ENCODE data around the gene ENTHD1. TPM values are rescaled to one million over a fixed set of nuclear protein-coding genes. Genes with fewer than 3 reads are reported as not detected.

ENTHD1 gene
- total and polyA plus RNA-seq, 10 of the 15 experiments (the other 5 are each of a cell fraction or from before 2014, with no cell fraction given), result 0.09 to 0.52 (median 0.21) TPM; not detected in 1

- POLR2A ChIA-PET, result interaction anchor here (0.5 to 1.8 kb wide), 4 partner anchors 10 to 151 kb away, joined by 3 to 9 read pairs (median 6); no protein-coding TSS in a partner anchor
- in situ Hi-C loops (cut with MboI) (no loop called here), intact Hi-C loops (cut with micrococcal nuclease; ENCODE audit: unreplicated experiment) (no loop called here)
- H3K4me2 ChIP-seq (ENCODE audit: control insufficient read depth, insufficient read depth), result no peak overlapping the region
- H4K20me1 ChIP-seq (ENCODE audit: control insufficient read depth, insufficient read depth), result no peaks in the 10 kb centered on the region
- no peaks in the 10 kb centered on the region for H3K36me3 ChIP-seq (ENCODE audit: control insufficient read depth in 2 of 2, insufficient read depth in 2 of 2, low read length in 1 of 2)
- no peaks in the 10 kb centered on the region for H3K27me3 ChIP-seq (replicated peaks in 1 of 2; ENCODE audit: control insufficient read depth in 2 of 2, insufficient read depth in 2 of 2, low read length in 1 of 2)
- CTCF ChIA-PET, result interaction anchor here (1.1 to 2.0 kb wide), 4 partner anchors 16 to 259 kb away, joined by 3 to 9 read pairs (median 4); no protein-coding TSS in a partner anchor
- no peak for ATAC-seq
- no peak for FAIRE-seq
- H3K4me3 ChIP-seq, result no peak overlapping the region
- WGBS (ENCODE audit: insufficient coverage, insufficient replicate concordance, low lambda C conversion rate, missing lambda C conversion rate), result 24% methylated on average over 2 of the region's 2 CpGs
- H3K4me1 ChIP-seq (ENCODE audit: control insufficient read depth, insufficient read depth, low read length), result no peaks in the 10 kb centered on the region
- no peak overlapping the region for H3K9ac ChIP-seq (ENCODE audit: control insufficient read depth, insufficient read depth, low read length)
- H3K9me3 ChIP-seq (replicated peaks; ENCODE audit: control insufficient read depth, insufficient read depth, low read length), result no peaks in the 10 kb centered on the region
- H2AFZ ChIP-seq (ENCODE audit: control insufficient read depth, low read depth, low read length), result no peak overlapping the region
- BruUV-seq (replicated peaks), result no TSS peak
- peak; percentile 31; the same call in 1 of the 2 replicates for TF ChIP-seq JUNB (IDR thresholded peaks at IDR 0.05)
- no peak for TF ChIP-seq BCL11A (IDR thresholded peaks at IDR 0.05; ENCODE audit: low read depth, low read length)
- no peak for TF ChIP-seq NFXL1 (IDR thresholded peaks at IDR 0.05; ENCODE audit: borderline replicate concordance)
- 0 out of 4 replicates have a peak, but pooled peaks of 1 of the 2 experiments have one; percentile 29 for TF ChIP-seq CEBPB (IDR thresholded peaks at IDR 0.05; ENCODE audit: borderline replicate concordance in 1 of 2, low read depth in 2 of 2, low read length in 2 of 2)
- no peak for TF ChIP-seq RELB (IDR thresholded peaks at IDR 0.05; ENCODE audit: low read depth)
- TF ChIP-seq, protein P1, sequence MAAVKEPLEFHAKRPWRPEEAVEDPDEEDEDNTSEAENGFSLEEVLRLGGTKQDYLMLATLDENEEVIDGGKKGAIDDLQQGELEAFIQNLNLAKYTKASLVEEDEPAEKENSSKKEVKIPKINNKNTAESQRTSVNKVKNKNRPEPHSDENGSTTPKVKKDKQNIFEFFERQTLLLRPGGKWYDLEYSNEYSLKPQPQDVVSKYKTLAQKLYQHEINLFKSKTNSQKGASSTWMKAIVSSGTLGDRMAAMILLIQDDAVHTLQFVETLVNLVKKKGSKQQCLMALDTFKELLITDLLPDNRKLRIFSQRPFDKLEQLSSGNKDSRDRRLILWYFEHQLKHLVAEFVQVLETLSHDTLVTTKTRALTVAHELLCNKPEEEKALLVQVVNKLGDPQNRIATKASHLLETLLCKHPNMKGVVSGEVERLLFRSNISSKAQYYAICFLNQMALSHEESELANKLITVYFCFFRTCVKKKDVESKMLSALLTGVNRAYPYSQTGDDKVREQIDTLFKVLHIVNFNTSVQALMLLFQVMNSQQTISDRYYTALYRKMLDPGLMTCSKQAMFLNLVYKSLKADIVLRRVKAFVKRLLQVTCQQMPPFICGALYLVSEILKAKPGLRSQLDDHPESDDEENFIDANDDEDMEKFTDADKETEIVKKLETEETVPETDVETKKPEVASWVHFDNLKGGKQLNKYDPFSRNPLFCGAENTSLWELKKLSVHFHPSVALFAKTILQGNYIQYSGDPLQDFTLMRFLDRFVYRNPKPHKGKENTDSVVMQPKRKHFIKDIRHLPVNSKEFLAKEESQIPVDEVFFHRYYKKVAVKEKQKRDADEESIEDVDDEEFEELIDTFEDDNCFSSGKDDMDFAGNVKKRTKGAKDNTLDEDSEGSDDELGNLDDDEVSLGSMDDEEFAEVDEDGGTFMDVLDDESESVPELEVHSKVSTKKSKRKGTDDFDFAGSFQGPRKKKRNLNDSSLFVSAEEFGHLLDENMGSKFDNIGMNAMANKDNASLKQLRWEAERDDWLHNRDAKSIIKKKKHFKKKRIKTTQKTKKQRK (IDR thresholded peaks at IDR 0.05; ENCODE audit: low read depth, low read length), result no peak
- RAD21 ChIA-PET (ENCODE audit: unreplicated experiment), result interaction anchor here (0.7 to 1.4 kb wide), 6 partner anchors 11 to 605 kb away, joined by 3 to 5 read pairs (median 4); partner anchors contain the start of gene SGSM3
- no peak overlapping the region for H3K27ac ChIP-seq (ENCODE audit: control insufficient read depth, insufficient read depth)
- no peak for DNase-seq (ENCODE audit: low read depth, low spot score)
- SMC1A ChIA-PET (ENCODE audit: uncharacterized antibody, unreplicated experiment), result interaction anchor here (0.7 to 2.5 kb wide), 11 partner anchors 9 to 271 kb away, joined by 3 to 22 read pairs (median 4); partner anchors contain the start of gene GRAP2
- no peaks in the 10 kb centered on the region for H3K79me2 ChIP-seq (ENCODE audit: control insufficient read depth, insufficient read depth, low read length)
Observed at GRCh38 chr22:39765661-39766060, 127.9 kb downstream of the ENTHD1 start.

All from GM12878 (cell line).